ENCODE data around the gene FRMD7.
"Not testable (repeated sequence)": the region's sequence is repeated elsewhere in the genome, so short reads cannot be mapped to it uniquely, and the experiment has no call there.

FRMD7 gene

GRCh38 chrX:132092439-132093065 lies 35.3 kb downstream of the FRMD7 start:
- peak; percentile 29 to 78 (median 47) for DNase-seq

GRCh38 chrX:132090403-132091159 lies 37.2 kb downstream of the FRMD7 start:
- no peak for DNase-seq

GRCh38 chrX:132088864-132089263 lies 39.0 kb downstream of the FRMD7 start:
- no peak for DNase-seq

- DNase-seq, result no peak
Measured at GRCh38 chrX:132086672-132087071, 41.1 kb downstream of the FRMD7 start.

- DNase-seq, result no peak
Measured at GRCh38 chrX:132085786-132086185, 42.0 kb downstream of the FRMD7 start.

- DNase-seq, result no peak
Measured at GRCh38 chrX:132077912-132078311, 49.9 kb downstream of the FRMD7 start.

GRCh38 chrX:132077414-132077813 lies 50.4 kb downstream of the FRMD7 start:
- no peak for DNase-seq

GRCh38 chrX:132071254-132071653 lies 56.6 kb downstream of the FRMD7 start:
- DNase-seq, result peak in 1 of 3 experiments; percentile 45

GRCh38 chrX:132068405-132068804 lies 59.4 kb downstream of the FRMD7 start:
- no peak for DNase-seq

- DNase-seq, result no peak
Measured at GRCh38 chrX:132063862-132064261, 64.0 kb downstream of the FRMD7 start.

GRCh38 chrX:132063334-132063733 lies 64.5 kb downstream of the FRMD7 start:
- DNase-seq, result no peak

- no peak for DNase-seq
Measured at GRCh38 chrX:132059973-132060540, 67.8 kb downstream of the FRMD7 start.

GRCh38 chrX:132058975-132059374 lies 68.8 kb downstream of the FRMD7 start:
- no peak for DNase-seq

GRCh38 chrX:132058050-132058449 lies 69.8 kb downstream of the FRMD7 start:
- no peak for DNase-seq

- DNase-seq, result not testable (repeated sequence)
Measured at GRCh38 chrX:132051778-132052177, 76.0 kb downstream of the FRMD7 start.

GRCh38 chrX:132046533-132046932 lies 81.3 kb downstream of the FRMD7 start:
- no peak for DNase-seq

- no peak for DNase-seq
Measured at GRCh38 chrX:132045456-132045855, 82.4 kb downstream of the FRMD7 start.

GRCh38 chrX:132044953-132045352 lies 82.9 kb downstream of the FRMD7 start:
- DNase-seq, result no peak

- DNase-seq, result no peak
Measured at GRCh38 chrX:132043977-132044376, 83.8 kb downstream of the FRMD7 start.

GRCh38 chrX:132041015-132041414 lies 86.8 kb downstream of the FRMD7 start:
- DNase-seq, result peak in 1 of 3 experiments; percentile 16

- DNase-seq, result no peak
Measured at GRCh38 chrX:132040066-132040465, 87.8 kb downstream of the FRMD7 start.

GRCh38 chrX:132037479-132037993 lies 90.3 kb downstream of the FRMD7 start:
- no peak for DNase-seq

GRCh38 chrX:132034648-132035047 lies 93.2 kb downstream of the FRMD7 start:
- DNase-seq, result no peak

- no peak for DNase-seq
Measured at GRCh38 chrX:132033166-132033565, 94.7 kb downstream of the FRMD7 start.

Measured in NCI-H1417 (cell line).